Measurements from ENCODE around the gene ACSS2.

Gene ACSS2

DNA sequence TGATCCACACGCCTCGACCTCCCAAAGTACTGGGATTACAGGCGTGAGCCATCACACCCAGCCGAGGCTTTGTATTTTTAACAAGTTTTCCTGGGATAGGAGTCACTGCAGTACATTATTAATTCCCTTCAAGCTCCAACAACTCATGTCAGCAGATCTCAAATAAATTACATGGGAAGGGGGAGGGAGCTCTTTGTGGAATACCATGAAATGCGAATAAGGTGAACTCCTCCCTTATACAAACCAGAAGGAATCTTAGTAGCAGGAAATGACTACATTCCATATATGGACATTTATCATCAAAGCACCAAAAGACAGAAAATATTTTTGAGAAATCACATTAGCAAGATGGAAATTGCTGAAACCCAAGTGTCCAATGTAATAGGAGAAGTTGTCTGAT, 76.3 kb downstream of the ACSS2 start:
- DNase-seq: no peak

DNA sequence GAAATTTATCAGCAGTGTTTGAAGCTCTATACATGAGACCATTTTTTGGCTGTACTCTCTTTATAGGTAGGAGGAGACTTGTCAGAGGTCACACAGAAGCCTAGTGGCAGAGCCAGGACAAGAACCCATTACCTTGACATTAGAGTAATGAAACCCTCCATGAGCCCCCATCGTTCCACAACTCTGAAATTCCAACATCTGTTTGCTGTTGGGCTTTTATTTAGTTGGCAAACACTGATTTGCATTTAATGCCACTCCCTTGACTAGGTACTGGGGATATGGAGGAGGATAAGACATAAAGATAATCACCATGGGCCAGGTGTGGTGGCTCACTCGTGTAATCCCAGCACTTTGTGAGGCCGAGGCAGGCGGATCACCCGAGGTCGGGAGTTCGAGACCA, 77.5 kb downstream of the ACSS2 start:
- DNase-seq: no peak

- peak; percentile 77 to 88 for DNase-seq
Observed at GRCh38 chr20:34954904-34955230, 78.5 kb downstream of the ACSS2 start.

DNA sequence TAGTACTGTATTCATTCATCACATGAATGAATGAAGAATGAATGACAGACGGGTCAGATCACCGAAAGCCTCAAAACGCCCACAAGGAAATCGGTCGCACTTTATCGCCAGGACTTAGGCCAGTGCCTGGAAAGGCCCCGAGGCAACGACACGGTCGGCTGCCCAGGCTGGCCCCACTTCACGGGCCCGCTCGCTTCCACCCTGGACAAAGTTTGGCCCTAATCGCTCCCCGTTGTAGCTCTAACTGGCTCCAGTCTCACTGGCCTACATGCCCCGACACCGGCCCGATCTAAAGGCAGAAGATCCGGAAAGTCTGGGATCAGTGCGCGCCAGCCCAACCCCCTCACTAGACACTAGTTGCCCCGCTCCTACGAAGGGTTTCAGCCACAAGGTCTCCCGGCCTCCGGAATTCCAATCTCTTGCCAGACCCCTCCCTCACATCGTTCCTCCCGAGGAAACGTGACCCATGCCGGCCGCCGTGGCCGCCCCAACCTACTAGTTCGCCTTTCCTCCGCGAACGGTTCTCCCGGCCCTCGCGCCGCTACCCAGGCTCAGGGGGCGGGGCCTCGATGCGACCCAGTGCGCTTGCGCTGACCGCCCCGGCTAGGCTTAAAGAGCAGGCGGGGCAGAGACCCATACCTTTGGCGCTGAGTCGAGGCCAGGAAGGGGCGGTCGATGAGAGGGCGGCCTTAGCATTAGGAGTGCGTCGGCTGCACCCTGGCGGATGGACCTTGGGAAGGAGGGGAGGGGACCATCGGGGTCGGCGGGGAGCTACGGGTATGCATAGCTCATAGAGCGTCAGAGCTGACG, 79.0 kb downstream of the ACSS2 start, which contains the start of the genes GSS and MYH7B:
Gene GSS (minus strand): TSS at position 576 of the 810 bp plus-strand sequence. CDS start 3,954 bp downstream, outside the sequence.
Gene MYH7B (plus strand): TSS at position 638 of the 810 bp plus-strand sequence. CDS start 22,138 bp downstream, outside the sequence.
- peak; percentile 100 for DNase-seq

DNA sequence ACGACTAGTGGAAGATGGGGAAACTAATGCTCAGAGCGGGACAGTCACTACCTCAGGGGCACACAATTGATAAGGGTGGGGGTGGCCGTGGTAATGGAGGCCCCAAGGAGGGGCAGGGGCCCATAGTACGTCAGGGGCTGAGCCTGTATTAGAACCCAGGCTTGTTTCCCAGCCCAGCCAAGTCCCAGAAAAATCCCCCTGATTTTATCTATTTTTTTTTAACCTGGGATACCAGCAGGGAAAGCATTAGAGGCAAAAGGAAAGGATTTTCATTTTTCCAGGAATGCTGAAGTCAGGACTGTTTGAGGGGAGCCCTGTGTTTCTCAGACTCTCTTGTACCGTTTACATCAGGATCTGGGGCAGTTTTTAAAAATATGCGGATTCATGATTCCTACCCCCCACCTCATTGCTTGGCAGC, 79.6 kb downstream of the ACSS2 start:
- no peak for DNase-seq

DNA sequence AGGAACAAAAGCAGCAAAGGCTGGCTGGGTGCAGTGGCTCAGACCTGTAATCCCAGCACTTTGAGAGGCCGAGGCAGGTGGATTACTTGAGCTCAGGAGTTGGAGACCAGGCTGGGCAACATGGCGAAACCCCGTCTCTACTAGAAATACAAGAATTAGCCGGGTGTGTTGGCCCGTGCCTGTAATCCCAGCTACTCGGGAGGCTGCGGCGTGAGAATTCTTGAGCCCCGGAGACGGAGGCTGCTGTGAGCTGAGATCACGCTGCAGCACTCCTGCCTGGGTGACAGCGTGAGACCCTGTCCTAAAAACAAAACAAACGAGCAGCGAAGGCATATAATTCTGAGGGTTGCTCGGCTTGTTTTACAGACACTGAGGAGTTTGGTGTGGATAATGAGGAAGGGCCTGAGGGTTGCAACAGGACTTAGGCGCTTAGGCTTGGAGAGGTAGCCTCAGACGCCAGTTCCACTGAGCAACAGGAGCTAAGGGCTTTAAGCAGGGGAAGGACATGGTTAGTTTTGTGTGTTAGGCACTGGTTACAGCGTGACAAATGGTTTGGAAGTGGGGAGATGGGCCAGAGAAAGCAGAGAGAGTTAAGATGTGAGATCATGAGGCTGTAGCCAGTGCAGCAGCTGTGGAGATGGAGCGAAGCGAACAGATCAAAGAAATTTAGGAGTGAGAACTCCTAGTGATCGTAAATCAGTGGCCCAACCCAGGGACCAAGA, 80.5 kb downstream of the ACSS2 start:
- no peak for DNase-seq

DNA sequence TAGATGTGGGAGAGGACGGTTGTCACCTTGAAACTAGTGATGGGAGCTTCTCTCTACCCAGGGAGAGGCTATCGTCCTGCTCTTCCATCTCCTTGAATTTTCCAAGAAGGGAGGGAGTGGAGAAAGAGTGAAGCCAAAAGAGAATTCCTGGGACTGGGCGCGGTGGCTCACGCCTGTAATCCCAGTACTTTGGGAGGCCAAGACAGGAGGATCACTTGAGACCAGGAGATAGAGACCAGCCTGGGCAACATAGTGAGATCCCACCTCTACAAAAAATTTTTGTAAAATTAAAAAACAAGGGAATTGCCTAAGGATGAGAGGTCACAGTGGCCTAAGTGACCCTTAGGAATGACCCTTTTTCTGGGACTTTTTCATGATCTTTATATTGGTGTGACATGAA, 88.1 kb downstream of the ACSS2 start:
- no peak for DNase-seq

GRCh38 chr20:34965051-34965450, 88.6 kb downstream of the ACSS2 start:
- DNase-seq: no peak

- DNase-seq: no peak
Observed at GRCh38 chr20:34967421-34967820, 91.0 kb downstream of the ACSS2 start.

GRCh38 chr20:34968042-34968775, 91.8 kb downstream of the ACSS2 start:
- no peak for DNase-seq

DNA sequence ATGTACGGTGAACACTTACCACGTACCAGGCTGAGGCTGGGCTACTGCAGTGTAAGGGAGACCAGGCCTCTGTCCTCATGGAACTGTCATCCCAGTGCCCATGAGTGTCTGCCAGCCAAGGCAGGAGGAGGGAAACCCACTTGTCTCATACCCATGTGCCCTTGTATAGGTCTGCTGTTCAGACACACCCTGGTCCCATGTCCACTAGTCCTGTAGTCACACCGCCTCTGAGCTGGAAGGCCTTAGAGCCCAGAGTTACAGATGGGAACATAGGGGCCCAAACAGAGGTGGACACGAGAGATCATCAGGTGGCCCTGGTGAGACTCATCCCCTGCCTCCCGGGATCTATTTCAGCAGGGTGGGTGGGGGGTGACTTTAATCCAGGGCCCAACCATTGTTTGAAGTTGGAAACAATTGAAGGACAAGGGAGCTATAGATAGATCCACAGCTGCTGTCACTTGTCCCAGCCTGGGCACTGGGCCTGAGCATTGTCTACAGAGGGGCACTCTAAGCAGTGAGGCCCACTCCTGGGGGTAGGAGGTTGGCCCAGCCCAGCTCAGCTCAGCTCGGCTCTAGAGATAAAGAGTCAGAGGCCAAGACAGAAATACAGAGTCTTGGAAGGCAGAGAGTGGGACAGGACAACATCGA, 93.9 kb downstream of the ACSS2 start:
- DNase-seq: no peak

GRCh38 chr20:34970846-34971560, 94.6 kb downstream of the ACSS2 start:
- DNase-seq: no peak

GRCh38 chr20:34971561-34972235, 95.3 kb downstream of the ACSS2 start:
- no peak for DNase-seq

DNA sequence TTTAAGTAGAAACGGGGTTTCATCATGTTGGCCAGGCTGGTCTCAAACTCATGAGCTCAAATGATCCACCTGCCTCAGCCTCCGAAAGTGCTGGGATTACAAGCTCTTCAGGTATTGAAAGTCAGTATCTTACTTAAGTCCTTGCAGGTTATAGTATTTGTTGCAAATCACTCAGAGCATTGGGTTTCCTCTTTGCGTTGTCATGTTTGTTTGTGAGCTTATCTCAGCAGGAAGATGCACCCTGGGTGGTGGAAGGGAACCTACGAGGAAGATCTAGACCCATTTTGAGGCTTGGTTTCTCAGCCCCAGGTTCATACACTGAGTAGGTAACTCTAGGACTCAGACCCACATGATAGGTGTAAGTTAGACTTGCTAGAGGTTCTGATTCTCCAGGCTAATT, 97.8 kb downstream of the ACSS2 start:
- DNase-seq: no peak

- DNase-seq: no peak
Observed at GRCh38 chr20:34976286-34976685, 99.9 kb downstream of the ACSS2 start.

Data from SW 1271 (cell line).